GM18520 (cell line): ENCODE results near the gene PFKL.
"Not testable (repeated sequence)": the region's sequence is repeated elsewhere in the genome, so short reads cannot be mapped to it uniquely, and the experiment has no call there.

Experiments
- ATAC-seq: cut with Tn5 transposase; IDR thresholded peaks from one replicate; pipeline ENCODE4 v1.9.1; 2021; ENCODE audit not compliant: unreplicated experiment

Gene PFKL

DNA sequence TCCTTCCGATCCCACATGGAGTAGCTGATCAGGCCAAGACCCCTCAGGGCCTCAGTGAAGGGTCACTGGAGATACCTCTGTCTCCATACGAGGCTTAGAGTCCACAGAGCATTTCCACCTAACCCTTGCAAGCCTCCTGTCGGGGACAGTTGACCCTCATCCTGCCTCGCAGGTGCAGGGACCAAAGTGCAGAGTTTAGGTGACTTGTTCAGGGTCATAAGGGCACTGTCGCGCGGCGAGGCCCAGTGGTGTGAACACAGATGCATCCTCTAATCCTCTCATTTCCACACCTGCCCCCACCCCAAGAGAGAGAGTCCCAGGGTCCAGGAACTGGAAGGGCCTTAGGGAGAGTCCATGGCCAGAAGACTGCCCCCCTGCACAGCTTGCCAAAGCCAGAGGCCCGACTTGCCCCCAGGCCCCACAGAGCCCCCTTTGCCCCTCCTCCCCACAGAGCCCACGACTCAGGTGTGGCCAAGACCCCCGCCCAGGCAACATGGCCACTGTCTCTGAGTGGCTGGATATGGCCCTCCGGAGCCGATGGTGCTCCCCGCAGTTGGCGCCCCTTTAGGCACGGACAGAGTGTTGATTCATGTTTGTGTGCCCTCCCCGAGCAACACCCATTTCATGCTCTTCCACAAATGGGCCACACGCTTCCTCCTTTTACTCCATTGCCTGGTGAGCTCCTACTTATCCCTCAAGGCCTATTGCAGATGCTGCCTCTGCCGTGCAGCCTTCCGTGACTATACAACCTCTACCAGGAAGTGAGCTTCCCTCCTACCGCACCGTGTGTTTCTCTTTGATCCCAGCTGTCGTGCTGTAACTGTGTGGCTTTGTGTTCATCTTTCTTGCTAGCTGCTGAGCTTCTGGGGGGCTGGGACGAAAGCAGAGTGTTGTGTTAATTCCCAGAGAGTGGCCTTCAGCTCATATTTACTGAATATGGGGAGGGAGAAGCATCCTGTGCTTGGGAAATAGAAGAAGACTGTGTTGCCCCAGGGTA is 55.2 kb downstream of the PFKL start:
- no peak for ATAC-seq

GRCh38 chr21:44356160-44356559 is 56.3 kb downstream of the PFKL start:
- ATAC-seq, result no peak

- ATAC-seq, result no peak
Observed at GRCh38 chr21:44356636-44357035, 56.8 kb downstream of the PFKL start.

- ATAC-seq, result no peak
Observed at GRCh38 chr21:44357064-44357837, 57.4 kb downstream of the PFKL start.

GRCh38 chr21:44359396-44359795 is 59.5 kb downstream of the PFKL start:
- no peak for ATAC-seq

GRCh38 chr21:44360159-44360558 is 60.3 kb downstream of the PFKL start:
- ATAC-seq, result no peak

- ATAC-seq, result not testable (repeated sequence)
Observed at GRCh38 chr21:44361903-44362302, 62.0 kb downstream of the PFKL start.

- ATAC-seq, result no peak
Observed at GRCh38 chr21:44363278-44363677, 63.4 kb downstream of the PFKL start.

DNA sequence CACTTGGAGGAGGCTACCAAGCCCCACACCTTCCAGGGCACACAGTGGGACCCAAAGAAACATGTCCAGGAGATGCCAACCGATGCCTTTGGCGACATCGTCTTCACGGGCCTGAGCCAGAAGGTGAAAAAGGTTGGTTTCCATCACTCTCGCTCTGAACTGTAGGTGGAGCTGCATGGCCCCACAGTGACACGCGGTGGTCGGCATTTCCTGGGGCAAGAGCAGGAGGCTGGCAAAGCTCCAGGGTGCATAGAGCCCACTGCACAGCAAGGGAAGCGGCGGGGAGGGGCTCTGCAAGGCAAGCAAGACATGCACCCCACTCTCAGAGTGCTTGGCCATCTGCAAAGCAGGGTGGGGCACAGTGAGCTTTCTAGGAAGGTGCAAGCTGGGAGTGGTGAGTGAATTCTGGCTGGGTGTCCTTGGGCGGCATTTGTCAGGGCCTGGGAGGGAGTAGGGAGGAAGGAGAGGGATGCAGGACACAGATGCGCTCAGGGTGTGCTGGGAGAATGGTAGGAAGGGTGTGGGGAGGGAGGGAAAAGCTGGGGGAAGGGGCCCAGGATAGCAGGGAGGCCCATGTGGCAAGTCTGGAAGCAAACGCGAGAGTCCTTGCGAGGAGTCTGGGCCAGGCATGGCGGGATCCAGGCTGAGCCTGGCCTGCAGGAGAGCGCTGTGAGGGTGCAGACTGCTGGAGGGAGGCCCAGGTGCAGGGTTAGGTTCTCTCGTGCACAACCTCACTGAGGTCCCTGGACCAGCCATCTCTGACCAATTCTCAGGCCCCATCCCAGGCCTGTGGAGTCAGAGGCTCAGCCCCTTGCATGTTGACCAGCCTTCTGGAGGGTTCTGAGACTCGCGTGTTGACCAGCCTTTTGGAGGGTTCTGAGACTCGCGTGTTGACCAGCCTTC is 64.5 kb downstream of the PFKL start:
- ATAC-seq, result no peak

DNA sequence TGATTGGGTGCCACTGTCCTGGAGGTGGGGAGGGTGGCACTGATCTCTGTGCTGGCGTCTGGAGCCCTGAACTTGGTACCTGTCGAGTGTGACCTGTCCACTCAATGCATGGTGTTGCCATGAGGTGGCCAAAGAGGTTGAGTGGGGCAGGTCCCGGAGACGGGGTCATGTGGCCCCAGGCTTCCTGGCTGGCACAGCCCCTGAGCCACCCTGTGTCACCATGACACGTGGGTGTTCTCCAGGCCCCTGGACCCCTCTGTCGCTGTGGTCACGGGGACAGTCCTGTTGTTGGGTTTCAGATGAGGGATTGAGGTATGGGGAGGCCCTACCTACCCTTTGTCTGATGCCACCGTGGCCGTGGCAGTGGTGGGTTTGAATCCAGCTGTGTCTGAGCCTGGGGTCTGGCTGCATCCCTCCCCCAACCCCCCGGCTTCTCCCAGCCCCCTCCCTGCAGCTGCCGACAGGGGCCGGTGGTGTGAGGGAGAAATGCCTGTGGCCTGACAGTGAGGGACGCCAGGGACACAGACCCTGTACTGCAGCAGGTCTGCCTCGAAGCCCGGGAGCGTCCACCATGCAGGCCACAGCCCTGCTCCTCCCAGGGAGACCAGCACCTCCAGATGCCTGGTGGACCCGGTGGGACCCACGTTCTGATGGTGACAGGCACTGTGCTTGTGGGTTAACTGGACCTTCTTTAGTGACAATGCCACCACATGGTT is 65.6 kb downstream of the PFKL start:
- no peak for ATAC-seq

DNA sequence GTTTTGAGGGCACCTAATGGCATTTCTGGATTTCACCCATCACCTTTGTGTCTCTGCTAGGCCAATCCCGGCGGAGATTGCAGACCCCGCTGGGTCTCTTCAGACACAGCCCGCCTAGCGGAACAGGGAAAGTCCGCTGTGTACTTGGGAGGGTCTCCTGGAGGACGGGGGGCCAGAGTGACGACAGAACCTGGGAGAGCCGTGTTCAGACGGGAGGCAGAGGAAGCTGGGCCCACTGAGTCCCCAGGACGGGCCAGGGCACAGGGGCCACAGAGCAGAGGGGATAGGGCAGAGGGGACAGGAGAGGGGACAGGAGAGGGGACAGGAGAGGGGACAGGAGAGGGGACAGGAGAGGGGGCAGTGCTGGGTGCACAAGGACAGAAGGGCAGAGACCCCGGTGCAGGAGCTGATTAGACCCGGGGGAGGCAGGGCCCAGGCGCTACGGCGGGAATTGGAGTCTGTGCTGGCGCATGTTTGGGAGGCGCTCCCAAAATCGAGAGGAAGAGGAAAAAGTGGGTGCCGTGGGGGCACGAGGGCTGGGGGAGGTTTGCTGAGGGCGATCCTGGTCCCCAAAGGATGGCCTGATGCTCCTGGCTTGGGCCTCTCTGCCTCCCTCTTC is 66.2 kb downstream of the PFKL start:
- no peak for ATAC-seq

DNA sequence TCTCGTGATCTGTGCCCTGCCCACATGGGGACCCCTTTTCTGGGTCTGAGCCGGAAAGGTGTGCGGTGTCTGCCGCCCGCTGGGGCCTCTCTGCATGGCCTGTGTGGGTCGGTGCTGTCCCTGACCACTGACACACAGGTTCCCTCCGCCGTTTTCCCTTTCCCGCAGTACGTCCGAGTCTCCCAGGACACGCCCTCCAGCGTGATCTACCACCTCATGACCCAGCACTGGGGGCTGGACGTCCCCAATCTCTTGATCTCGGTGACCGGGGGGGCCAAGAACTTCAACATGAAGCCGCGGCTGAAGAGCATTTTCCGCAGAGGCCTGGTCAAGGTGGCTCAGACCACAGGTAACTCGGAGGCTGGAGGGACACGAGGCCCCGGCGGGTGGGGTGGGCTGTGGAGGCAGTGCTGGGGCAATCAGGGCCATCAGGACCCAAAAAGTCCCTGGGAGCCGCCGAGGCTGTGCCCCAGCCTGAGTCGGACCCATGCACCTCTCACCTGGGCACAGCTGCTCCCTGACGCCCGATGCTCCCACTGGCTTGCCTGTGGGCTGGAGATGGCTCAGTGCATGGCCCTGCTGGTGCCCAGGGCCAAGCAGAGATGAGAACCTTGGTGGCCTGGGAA is 66.8 kb downstream of the PFKL start:
- ATAC-seq, result no peak

DNA sequence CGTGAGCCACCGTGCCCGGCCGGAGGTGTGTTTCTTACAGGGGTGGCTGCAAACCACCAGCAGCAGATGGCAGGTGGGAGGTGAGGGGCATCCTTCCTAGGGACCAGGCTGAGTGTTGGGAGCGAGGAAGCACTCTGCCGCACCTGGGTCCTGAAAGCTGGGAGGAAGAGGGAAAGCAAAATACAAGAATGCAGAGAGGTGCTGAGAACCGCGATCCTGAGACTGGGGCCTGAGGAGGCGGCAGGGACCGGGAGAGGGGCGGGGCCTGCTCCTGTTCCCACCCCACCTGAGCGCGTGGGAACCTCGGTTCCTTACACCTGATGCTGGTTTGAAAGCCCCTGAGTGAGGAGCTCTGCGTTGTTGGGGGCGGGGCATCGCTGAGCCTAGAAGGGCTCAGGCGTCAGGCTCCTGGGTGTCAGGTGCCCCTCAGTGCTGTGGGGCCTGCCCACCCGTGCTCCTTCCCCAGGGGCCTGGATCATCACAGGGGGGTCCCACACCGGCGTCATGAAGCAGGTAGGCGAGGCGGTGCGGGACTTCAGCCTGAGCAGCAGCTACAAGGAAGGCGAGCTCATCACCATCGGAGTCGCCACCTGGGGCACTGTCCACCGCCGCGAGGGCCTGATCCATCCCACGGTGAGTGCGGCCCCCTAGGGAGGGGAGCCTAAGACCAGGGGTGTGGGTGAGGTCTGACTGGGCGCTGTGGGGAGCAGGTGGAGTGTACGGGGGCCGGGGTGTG is 69.0 kb downstream of the PFKL start:
- no peak for ATAC-seq

- ATAC-seq, result no peak
Observed at GRCh38 chr21:44370027-44370735, 70.3 kb downstream of the PFKL start.

DNA sequence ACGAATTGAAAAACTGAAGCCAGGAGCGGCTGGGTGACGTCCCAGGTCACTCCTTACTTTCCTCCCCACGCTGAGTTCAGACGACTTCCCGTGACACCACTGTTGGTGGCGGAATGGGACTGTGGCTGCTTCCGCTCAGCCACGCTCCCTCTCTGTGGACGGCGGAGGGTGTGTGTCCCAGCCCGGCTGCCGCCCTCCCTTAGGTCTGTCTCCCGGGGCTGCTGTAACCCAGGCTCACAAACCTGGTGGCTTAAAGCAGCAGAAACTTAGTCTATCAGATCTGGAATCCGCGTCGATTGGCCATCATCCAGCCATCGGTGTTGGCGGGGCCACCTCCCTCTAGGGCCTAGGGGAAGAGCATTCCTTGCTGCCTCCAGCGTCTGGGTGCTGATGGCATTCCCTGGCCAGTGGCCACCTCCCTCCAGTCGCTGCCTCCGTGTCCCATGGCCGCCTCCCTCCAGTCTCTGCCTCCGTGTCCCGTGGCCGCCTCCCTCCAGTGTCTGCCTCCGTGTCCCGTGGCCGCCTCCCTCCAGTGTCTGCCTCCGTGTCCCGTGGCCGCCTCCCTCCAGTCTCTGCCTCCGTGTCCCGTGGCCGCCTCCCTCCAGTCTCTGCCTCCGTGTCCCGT is 71.0 kb downstream of the PFKL start:
- ATAC-seq, result no peak

GRCh38 chr21:44371596-44371995 is 71.7 kb downstream of the PFKL start:
- ATAC-seq, result no peak

DNA sequence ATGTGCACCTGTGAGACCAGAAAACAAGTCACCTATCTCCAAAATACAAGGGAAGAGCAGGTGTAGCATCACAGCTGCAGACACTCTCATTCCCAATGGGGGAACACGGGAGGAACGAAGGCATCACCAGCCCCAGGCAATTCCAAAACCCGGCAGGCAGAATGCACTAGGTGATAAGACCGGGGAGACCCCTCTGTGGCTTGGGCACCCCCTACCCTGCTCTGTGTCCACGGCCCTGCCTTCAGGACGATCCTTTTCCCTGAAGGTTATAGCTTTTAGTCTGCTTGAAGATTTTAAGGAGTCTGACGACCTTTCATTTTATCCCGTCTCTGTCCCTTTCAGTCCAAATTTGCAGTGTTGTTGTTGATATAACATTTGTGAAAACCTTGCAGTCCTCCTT is 72.8 kb downstream of the PFKL start:
- ATAC-seq, result no peak
